A172 (cell line): ENCODE results near the gene ZNF587. TPM values are rescaled to one million over a fixed set of nuclear protein-coding genes. Genes with fewer than 3 reads are reported as not detected.
"Not testable (repeated sequence)": the region's sequence is repeated elsewhere in the genome, so short reads cannot be mapped to it uniquely, and the experiment has no call there.

Experiments
- DNase-seq: peaks from one replicate; pipeline ENCODE4 v3.0.0-alpha.2; 2015; ENCODE audit warnings: low spot score
- total RNA-seq: library from RNA; depleted of rRNA; stranded (reverse); fragments of >200 nt; shearing (Covaris generic); gene quantifications from 2 replicates; pipeline ENCODE4 v1.2.3, GENCODE V29; 2014; rRNA removed

The ZNF587 gene
- total RNA-seq, result 24.7 and 31.9 TPM in 2 replicates

DNA sequence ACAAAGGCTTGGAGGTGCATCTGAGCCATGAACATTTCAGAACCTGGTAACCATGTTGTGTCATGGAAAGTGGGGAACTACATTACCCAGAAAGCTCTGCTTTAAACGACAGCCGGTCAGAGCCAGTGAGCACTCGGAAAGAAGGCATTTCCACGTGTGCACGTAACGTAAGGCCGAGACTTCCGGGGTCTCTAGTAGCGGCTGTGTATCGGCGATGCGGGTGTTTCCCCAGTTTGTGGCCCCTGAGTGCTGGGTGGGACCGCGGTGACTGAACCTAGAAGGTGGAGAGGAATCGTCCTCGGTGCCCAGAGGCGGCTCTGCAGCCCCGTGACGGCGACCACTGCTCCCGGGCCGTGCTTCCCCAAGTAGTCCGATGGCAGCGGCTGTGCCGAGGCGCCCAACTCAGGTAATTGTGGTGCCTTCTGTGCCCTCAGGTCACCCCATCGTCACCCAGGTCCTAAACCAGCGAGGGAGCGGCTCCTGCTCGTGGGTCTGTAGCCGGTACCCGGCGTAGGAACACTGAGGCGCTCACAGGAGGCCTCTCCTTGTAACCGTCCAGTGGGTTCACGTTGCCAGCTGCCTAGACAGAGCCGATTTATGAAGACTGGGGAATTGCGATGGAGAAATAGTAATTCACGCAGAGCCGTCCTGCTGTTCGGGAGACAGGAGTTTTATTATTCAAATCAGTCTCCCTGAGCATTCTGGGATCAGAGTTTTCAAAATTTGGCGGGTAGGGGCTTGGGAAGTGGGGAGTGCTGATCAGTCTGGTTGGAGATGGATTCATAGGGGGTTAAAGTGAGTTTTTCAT is at the start of gene ZNF587:
ZNF587 (plus strand) TSS at position 194 of the 808 bp plus-strand sequence; CDS start at position 374, 180 bp downstream.
- peak; percentile 92 for DNase-seq

DNA sequence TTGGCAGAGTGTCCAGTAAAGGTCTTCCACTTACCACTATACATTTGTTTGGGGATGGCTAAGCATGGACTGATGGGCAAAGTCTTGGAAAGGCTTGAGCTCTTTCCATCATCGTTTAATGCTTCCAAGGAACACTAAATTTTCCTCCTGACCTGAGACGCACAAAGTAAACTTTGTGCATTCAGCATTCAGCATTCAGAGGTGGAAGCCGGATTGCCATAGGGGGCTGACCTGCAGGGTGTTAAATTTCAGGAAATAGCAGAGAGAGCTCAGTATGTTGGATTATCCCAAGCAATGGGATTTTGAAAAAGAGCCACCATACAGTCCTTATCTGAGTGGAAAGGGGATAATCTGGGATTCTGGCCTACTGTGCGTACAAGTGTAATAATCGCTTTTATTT is 49.0 kb upstream of the ZNF587 start:
- no peak for DNase-seq

DNA sequence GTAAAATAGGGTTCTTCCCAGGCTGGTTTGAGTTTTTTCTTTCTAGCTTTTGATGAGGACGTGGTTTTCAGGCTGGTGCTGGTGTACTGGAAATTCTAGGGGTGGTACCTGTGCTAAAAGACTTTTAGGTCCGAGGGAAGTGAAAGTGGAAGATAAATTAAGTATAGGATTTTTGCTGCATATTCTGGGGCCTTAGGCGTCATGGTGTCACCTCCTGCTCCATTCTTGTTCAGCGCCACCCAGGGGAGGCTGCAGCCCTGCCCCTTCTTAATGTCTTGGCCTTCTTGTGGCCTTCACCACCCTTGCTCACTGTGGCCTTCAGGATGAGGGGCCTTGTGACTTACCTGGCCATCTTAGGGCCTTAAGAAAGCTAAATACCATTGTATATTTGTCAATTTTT is 47.4 kb upstream of the ZNF587 start:
- no peak for DNase-seq

DNA sequence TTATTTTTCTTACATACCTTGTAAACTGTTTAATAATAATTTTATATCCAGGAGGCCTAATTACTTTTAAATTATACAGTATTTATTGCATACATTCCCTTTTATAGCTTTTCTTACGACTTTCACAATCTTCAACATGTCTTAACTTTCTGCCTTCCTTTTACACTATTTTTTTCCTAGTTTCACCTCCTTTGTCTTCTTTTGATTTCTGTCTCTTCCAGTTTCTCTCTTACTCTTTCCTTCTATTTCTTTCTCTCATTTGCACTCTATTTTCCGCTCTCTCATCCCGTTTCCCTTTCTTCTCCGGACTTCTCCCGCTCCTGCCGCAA is 46.4 kb upstream of the ZNF587 start:
- no peak for DNase-seq

DNA sequence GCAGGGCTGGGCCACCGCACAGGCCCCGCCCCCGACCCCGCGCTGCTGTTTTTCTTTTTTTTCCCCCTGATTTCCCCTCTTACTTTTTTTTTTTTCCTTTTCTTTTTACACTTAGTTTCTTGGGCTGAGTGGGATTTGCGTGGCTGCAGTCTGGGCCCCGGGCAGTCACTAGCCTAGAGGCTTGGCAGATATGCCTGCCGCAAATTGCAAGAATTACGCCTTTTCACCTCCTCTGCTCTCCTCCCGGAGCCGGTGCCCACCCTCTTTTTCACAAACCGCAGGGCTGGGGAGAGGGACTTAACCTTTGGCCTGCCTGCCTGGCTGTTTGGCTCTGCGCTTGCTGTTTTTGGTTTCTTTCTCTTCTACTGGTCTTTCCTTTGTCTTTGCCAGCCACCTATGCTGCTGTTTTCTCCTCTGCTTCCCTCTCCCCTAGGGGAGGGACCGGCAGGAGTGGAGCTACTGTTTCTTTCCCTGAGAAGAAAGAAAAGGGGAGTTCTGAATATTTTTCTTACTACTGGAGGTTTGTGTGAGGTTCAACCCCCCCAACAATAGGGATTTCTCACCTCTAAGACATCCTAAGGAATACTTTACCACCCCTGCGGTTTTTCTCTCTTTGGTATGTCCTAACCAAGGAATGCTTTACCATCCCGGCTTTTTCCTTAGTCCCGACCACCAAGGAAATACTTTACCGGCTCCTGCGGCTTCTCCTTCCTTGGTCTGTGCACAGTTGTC is 45.9 kb upstream of the ZNF587 start:
- DNase-seq, result peak; percentile 93

DNA sequence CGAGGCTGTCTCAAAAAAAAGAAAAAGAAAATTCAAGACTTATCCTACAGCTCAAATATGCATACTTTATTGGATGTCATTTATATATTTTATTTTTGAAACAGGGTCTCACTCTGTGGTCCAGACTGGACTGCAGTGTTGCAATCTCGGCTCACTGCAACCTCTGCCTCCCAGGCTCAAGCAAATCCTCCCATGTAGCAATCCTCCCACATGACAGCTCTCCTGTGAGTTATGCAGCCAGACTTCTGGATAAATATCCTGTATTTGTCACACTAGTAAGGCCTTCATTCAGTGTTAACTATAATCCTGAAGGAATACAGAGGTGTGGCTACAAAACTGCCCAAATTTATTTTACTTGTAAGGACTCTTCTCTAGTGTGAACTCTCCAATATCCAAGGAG is 42.1 kb upstream of the ZNF587 start:
- no peak for DNase-seq

DNA sequence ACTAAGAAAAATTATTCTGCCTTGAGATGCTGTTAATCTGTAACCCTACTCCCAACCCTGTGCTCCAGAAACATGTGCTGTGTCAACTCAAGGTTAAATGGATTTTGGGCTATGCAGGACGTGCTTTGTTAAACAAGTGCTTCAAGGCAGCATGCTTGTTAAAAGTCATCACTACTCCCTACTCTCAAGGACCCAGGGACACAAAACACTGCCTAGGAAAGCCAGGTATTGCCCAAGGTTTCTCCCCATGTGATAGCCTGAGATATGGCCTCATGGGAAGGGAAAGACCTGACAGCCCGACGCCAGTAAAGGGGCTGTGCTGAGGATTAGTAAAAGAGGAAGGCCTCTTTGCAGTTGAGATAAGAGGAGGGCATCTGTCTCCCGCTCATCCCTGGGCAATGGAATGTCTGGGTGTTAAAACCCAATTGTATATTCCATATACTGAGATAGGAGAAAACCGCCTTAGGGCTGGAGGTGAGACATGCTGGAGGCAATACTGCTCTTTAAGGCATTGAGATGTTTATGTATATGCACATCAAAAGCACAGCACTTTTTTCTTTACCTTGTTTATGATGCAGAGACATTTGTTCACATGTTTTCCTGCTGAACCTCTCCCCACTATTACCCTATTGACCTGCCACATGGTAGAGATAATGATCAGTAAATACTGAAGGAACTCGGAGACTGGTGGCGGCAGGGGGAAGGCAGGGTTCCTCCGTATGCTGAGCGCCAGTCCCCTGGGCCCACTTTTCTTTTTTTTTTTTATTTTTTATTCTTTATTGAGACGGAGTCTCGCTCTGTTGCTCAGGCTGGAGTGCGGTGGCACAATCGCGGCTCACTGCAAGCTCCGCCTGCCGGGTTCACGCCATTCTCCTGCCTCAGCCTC is 39.0 kb upstream of the ZNF587 start:
- DNase-seq, result not testable (repeated sequence)

DNA sequence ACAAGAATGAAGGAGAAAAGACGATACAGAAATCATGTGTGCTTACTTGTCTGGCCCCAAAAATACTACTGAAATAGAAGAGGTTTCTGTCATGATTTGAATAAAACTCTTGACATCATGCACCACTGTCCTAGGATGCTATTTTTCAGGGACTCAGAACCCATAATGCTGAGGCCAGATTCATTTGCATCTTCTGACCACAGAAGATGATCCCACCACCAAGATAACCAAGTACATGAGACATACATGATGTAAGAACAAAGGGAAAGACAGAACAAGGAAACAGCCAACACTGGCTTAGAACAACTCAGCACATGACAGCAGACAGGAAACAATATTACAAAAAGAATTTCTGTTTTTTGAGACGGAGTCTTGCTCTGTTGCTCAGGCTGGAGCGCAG is 37.4 kb upstream of the ZNF587 start:
- no peak for DNase-seq

DNA sequence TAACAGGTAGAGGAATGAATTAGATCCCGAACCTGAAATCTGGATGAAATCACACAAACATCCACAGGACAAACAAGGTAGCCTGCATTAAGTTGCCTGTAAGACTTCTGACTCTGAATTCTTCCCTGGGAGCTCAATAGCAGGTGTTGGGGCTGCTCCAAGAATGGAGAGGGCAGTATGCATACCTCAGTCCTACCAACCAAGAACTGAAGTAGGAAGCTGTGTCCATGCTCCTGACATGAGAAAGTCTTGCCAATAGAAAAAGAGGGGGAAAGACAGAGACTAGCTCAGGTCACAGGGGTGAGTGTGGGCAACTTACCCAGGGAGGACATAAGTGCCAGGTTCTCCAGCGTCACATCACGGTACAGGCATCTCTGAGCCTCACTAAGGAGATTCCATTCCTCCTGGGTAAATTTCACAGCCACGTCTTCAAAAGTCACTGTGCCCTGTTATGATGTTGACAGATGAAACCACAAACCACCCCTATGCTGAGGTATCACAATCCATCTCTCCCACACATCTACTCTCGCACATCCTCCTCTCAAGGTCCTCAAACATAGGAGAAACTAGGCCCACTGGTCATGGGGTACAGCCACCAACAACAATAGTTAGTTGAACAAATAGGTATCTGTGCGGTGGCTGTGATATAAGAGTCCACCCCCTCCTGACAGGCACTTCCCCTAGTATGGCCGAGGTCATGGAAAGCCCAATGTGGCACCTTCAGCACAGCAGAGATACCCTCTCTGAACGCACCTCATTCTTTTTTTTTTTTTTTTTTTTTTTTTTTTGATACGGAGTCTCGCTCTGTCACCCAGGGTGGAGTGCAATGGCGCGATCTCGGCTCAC is 36.5 kb upstream of the ZNF587 start:
- DNase-seq, result not testable (repeated sequence)

DNA sequence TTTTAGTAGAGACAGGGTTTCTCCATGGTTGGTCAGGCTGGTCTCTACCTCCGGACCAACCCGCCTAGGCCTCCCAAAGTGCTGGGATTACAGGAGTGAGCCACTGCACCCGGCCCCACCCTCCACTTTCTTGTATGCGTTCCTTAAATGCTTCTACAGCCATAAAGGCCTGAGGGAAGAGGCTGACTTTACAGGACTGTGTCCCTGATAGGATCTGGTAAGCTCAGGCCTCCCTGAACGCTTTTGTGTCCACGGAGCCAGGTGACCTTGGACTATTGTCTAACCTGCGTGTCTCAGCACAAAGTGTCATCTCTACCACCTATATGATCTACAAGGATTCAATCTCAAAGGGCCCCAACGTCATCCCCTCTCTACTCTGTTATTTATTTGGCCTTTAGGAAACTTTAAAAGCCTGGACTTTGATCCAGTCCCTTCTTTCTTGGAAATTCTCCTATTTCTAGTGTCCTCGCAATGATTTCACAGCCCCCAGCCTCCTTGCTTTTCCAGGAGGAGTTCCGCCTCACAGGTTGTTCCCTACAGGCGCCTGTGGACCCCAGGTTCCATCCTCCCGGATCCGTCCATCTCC is 35.6 kb upstream of the ZNF587 start:
- DNase-seq, result no peak

DNA sequence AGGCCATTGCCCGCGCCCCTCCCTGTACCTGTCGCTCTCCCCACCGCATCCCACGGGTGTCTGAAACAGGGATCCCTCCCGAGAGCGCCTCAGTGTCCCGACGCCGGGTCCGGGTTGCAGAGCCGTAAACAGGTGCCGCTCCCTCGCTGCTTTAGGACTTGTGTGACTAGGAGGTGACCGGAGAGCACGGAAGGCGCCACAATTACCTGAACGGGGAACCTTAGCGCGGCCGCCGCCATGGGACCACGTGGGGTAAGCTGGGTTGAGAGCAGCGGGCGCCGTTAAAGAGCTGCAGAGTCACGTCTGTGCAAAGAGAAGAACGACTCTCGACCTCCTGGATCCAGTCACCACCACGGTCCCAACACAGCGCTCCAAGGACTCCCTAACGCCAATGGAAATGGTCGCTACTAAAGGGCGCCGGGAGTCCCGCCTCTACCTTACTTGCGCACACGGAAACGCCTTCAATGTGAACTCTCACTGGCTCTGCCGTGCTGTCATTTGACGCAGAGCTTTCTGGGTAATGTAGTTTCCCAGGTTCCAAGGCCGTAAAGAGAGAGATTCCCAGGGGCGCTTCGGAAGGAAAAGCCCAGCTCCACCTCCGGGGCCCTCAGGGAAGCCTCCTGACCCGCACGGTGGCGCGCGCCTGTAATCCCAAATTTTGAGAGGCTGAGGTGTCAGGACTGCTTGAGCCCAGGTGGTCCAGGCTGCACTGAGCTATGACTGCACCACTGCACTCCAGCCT is 35.0 kb upstream of the ZNF587 start, which contains the start of gene ZNF552:
ZNF552 (minus strand) TSS at position 409 of the 742 bp plus-strand sequence; CDS start at position 239, 170 bp downstream.
- peak; percentile 84 for DNase-seq

DNA sequence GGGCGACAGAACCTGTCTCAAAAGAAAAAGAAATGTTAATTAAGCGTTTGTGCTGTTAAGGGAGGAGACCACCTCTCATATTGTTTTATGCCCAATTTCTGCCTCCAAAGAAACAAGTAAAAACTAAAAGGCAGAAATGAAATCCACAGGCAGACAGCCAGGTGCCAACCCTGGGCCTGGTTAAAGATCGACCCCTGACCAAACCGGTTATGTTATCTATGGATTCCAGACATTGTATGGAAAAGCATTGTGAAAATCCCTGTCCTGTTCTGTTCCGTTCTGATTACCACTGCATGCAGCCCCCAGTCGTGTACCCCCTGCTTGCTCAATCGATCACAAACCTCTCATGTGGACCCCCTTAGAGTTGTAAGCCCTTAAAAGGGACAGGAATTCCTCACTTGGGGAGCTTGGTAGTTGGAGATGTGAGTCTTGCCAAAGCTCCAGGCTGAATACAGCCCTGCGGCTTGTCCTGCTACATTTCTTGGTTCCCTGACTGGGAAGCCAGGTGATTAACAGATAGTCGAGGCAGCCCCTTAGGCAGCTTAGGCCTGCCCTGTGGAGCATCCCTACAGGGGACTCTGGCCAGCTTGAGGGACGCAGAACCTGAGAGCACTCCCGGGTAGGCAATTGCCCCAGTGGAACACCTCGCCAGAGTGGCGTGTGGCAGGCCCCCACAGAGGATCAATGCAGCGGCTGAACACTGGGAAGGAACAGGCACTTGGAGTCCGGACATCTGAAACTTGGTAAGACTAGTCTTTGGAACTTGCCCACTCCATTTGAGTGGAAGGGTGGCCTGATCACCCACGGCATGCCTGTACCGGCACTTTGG is 34.2 kb upstream of the ZNF587 start:
- no peak for DNase-seq

DNA sequence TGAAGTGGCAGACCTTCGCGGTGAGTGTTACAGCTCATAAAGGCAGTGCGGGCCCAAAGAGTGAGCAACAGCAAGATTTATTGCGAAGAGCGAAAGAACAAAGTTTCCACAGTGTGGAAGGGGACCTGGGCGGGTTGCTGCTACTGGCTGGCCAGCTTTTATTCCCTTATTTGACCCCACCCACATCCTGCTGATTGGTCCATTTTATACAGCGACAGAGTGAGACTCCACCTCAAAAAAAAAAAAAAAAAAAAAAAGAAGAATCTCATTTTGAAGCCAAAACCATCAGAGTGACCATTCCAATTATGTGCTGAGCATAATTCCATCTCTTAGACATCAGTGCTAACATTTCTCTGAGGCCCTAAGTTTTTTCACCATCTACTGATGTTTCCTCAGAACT is 33.0 kb upstream of the ZNF587 start:
- no peak for DNase-seq

DNA sequence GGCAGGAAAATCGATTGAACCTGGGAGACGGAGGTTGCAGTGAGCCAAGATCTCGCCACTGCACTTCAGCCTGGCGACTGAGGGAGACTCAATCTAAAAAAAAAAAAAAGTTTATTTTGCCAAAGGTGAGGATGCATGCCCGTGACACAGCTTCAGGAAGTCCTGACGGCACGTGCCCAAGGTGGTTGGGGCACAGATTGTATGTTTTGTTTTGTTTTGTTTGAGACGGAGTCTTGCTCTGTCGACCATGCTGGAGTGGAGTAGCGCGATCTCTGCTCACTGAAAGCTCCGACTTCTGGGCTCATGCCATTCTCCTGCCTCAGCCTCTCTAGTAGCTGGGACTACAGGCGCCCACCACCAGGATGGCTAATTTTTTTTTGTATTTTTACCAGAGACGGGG is 31.7 kb upstream of the ZNF587 start:
- DNase-seq, result no peak

DNA sequence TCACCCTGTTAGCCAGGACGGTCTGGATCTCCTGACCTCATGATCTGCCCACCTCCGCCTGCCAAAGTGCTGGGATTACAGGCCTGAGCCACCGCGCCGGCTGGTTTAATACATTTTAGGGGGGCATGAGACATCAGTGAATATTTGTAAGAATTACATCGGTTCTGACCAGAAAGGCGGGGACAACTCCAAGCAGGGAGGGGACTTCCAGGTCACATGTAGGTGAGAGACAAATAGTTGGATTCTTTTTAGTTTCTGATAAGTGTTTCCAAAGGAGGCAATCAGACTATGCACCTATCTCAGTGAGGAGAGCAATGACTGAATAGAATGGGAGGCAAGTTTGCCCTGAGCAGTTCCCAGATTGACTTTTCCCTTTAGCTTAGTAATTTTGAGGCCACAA is 31.3 kb upstream of the ZNF587 start:
- no peak for DNase-seq

DNA sequence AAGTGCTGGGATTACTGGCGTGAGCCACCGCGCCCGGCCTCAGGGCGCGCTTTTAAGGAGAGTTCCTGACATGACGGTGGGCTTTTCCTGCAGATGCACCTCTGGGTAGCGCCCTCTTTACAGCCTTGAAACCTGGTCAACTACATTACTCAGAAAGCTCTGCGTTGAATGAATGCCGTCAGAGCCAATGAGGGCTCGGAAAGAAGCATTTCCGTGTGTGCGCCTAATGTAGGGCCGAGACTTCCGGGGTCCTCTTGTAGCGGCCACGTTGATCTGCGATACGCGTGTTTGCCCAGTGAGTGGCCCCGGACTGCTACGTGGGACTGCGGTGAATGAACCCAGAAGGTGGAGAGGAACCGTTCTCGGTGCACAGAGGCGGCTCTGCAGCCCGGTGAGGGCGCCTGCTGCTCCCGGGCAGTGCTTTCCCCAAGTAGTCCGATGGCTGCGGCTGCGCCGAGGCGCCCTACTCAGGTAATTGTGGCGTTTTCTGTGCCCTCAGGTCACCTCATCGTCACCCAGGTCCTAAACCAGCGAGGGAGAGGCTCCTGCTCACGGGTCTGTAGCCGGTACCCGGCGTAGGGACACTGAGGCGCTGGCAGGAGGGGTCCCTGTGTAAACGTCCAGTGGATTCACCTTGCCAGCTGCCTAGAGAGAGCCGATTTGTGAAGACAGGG is 30.0 kb upstream of the ZNF587 start:
- peak; percentile 97 for DNase-seq

DNA sequence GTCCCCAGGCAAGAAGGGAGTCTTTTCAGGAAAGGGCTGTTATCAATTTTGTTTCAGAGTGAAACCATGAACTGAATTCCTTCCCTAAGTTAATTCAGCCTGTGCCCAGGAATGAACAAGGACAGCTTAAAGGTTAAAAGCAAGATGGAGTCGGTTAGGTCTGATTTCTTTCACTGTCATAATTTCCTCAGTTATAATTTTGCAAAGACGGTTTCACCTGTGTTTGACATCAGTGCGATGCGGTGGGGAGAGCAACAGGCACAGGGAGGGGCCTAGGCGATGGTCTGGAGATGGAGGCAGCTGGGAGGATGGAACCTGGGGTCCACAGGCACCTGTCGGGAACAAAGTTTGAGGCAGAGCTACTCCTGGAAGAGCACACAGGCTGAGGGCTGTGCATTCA is 29.1 kb upstream of the ZNF587 start:
- DNase-seq, result no peak

DNA sequence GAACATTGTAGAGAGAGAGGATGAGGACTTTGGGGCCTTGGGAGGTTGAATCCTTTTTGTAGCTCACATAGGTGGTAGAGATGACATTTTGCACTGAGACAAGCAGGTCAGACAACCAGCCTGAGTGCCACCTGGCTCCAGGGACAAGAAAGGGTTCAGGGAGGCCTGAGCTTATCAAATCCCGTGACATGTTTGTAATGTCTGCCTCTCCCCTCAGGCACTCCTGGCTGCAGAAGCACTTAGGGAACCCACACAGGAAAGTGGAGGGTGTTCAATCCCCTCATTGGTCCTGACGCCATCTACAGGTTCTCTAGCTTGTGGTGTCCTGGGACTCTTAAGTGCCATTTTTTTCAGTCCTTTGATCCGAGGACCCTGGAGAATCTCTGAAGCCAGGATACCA is 28.6 kb upstream of the ZNF587 start:
- DNase-seq, result not testable (repeated sequence)

DNA sequence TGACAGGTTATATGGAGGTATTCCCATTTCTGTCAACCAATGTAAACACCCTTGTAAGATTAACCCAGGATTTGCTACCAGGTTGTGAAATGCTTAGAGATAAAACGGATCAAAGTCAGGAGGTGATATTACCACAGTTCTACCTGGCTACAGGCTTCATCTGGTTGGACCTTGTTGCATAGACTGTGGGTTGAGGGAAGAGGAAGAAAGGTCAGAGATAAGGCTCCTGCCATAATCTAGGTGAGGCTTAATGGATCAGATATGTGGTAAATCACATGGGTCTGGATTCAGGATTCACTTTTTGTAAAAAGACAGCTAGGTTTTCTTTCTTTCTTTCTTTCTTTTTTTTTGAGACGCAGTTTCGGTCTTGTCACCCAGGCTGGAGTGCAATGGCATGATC is 28.2 kb upstream of the ZNF587 start:
- DNase-seq, result not testable (repeated sequence)
